SK-N-MC (cell line): Measurements from ENCODE around the gene HCFC1R1.

Source experiments
- EZH2 ChIP-seq: fragments of 200-600 bp; sonication (generic); IDR thresholded peaks from one replicate; pipeline ENCODE4 v1.6.1; 2017; ENCODE audit warnings: antibody characterized with exemption
- POLR2AphosphoS5 ChIP-seq: IDR thresholded peaks from 2 replicates; pipeline ENCODE4 v1.6.1; 2012; ENCODE audit warnings: mild to moderate bottlenecking, low read depth, low read length, borderline replicate concordance

DNA sequence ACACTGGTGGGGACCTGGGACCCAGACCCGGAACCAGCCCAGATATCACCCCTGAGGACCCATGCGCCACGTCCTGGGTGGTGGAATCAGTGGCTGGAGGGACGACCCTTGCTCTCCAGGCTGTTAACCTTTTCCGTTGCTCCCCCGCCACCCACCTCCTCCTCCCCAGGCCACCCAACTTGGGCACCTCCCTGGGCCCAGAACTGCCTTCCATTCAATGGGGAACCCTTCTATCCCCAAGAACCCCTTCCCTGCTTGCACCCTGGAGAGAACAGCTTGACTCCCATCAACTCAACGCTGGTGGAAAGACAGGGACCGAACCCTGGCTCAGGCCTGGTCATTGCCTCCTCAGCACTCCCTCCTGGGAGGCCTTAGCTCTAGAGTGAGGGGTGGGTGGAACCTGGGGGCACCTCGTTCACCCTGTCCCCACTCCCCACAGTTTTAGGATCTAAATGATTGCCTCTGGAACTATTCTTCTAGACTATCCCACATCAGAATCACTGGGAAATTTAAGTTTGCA, 36.0 kb upstream of the HCFC1R1 start:
- no peak for TF ChIP-seq EZH2
- TF ChIP-seq POLR2AphosphoS5, result no peak
